Measurements from ENCODE around the gene TMEM245.
"Not testable (repeated sequence)": the region's sequence is repeated elsewhere in the genome, so short reads cannot be mapped to it uniquely, and the experiment has no call there.

DNA sequence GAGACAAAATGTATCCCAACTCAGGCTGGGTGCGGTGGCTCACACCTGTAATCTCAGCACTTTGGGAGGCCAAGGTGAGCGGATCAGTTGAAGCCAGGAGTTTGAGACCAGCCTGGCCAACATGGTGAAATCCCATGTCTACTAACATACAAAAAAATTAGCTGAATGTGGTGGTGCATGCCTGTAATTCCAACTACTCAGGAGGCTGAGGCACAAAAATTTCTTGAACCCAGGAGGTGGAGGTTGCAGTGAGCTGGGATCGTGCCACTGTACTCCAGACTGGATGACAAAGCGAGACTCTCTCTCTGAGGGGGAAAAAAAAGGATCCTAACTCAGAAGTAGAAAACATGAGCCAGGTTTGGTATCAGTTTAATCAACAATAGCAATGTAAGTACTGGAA, 66.6 kb downstream of the TMEM245 start:
- TF ChIP-seq, protein P1, sequence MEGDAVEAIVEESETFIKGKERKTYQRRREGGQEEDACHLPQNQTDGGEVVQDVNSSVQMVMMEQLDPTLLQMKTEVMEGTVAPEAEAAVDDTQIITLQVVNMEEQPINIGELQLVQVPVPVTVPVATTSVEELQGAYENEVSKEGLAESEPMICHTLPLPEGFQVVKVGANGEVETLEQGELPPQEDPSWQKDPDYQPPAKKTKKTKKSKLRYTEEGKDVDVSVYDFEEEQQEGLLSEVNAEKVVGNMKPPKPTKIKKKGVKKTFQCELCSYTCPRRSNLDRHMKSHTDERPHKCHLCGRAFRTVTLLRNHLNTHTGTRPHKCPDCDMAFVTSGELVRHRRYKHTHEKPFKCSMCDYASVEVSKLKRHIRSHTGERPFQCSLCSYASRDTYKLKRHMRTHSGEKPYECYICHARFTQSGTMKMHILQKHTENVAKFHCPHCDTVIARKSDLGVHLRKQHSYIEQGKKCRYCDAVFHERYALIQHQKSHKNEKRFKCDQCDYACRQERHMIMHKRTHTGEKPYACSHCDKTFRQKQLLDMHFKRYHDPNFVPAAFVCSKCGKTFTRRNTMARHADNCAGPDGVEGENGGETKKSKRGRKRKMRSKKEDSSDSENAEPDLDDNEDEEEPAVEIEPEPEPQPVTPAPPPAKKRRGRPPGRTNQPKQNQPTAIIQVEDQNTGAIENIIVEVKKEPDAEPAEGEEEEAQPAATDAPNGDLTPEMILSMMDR (IDR thresholded peaks at IDR 0.05) = not testable (repeated sequence)
- not testable (repeated sequence) for TF ChIP-seq POLR2A (IDR thresholded peaks at IDR 0.05)
